Hematopoietic multipotent progenitor cell treated with erythropoietin and hydrocortisone succinate and interleukin-3 and kit ligand, for 17 days (in vitro differentiated cells): Measurements from ENCODE around the gene CRHR1.

Experiments used
- DNase-seq: peaks from one replicate; pipeline ENCODE4 v3.0.0-alpha.2; 2015; ENCODE audit warnings: low spot score

Gene CRHR1

DNA sequence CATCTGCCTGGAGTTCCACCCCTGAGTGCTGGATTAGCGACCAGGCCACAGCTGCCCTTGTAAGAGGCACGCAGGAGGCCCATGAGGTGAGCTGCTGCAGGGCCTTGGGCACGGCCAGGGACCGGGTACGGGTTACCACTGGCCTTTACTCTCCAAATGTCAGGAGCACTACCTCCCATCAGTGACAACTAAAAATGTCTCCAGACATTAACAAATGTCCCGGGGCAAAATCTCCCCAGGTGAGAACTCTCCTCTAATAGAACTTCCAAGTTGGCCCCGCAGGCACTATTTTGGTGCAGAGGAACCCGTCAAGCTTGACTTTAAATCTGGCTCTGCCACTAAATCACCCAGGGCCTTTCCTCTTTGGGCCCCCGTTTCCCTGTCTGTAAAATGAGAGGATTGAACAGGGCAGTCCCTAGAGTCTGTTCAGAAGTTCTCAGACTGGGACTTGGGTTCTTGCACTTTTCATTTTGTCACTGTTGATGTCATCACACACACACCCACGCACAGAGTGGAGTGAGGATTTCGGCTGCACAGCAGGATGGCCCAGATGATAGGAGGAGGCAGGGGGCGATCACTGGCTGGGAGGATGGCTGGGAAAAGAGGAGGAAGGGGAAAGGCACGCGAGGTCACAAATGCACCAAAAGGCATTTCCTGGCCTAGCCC, 85.7 kb downstream of the CRHR1 start:
- DNase-seq = no peak

DNA sequence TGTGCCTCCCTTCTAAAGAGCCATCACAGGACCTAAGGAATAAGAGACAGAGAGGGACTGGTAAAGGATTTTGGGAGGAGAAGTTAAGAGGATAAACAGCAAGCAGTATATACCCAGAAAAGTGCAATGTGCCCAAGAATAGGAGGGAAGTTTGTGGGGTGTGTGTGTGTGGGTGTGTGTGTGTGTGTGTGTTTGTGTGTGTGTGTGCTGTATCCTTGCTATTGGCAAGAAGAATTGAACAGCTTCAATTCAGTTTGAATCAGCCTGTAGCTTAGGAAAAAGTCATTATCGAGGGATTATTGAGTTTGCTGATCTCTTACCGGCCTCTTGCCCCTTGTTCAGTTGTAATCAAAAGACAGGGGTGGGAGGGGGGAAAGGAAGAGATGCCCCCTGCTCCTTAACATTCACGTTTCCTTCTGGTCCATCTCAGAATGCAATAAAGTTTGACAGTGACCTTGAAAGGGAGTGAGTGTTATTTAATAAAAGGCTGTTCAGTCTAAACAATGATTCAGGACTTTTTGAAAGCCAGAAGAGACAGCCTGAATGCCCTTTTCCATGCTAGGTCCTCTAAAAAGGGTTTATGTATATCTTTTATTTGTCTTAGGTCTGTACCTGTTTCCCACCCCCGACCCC, 86.3 kb downstream of the CRHR1 start:
- DNase-seq = no peak

DNA sequence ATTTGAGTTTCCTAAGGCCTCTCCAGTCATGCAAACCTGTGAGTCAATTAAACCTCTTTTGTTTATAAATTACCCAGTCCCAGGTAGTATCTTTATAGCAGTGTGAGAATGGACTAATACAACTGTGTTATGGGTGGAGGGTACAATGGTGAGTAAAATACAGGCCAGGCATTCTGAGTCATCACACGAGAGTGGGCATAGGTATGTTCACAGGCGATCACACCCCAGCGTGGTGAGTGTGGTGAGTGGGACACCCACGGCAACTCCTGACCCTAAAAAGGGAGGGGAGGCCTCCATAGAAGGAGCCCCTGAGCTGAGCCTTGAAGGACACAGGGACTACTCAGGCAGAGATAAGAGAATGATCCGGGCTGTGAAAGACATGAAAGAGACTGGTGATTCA, 87.6 kb downstream of the CRHR1 start:
- no peak for DNase-seq

DNA sequence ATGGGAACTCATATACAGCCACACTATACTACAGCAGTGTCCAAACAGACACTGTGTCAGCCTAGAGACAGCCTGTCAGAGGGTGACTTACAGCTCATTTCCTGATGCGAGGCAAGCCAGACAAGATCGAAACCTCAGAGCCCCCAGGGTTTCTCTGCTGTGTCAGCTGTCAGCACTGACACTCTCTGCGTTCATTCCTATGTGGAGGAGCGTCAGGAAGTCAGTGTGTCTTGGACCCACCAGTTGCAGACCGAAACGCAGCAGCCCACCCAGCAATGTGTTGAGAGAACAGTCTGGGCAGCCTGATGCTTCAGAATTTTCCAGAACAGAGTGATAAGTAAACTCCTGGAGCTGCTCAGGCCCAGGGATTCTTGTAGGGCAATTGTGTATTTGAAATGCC, 89.6 kb downstream of the CRHR1 start:
- DNase-seq = no peak

DNA sequence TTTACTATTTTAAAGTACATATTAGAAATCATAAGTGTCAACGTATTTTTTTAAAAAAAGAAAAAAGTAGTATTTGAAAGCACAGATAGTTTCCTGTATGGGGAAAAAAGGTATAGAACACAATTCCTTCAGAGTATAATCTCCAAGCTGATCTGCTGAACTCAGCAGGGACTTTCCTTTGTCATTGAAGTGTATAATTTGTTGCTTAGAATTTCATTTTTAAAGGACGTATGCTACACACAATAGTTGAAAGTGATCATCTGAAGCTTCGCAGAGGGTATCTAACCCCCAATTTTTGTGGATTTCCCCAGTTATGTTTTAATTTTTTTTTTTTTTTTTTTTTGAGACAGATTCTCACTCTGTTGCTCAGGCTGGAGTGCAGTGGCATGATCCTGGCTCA, 90.0 kb downstream of the CRHR1 start:
- no peak for DNase-seq

DNA sequence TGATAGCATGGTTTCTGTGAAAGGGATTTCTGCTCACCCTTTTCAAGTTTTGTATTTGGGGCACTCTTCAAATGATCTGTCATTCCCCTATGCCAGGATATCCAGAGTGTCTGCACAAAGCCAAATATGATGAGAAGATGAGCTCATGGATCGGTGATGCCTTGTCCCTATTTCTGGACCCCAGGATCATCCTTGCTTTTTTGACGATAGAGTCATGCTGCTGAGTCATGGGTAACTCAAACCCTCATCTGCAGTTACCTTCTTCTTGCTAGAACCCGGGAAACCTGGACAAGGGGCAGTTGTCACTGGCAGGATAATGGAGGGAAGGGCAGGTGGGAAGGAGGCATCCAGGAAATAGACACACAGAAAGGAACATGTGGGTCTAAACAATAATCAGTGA, 92.4 kb downstream of the CRHR1 start:
- no peak for DNase-seq

DNA sequence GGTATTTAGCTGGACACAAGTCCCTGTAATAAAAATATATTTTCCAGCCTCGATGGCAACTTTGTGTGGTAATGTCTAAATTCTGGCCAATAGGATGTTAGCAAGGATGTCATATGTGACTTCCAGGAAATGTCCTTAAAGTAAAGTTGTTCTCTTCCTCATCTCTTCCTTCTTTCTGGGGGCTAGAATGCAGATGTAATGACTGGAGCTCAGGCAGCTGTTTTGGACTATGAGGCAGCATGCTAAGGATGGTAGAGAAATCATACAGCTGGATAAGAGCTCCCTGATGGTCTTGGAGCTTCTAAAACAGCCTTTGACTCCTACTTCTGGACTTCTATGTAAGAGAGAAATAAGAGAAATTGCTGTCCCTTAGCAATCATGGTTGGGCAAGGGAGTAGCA, 93.3 kb downstream of the CRHR1 start:
- no peak for DNase-seq

DNA sequence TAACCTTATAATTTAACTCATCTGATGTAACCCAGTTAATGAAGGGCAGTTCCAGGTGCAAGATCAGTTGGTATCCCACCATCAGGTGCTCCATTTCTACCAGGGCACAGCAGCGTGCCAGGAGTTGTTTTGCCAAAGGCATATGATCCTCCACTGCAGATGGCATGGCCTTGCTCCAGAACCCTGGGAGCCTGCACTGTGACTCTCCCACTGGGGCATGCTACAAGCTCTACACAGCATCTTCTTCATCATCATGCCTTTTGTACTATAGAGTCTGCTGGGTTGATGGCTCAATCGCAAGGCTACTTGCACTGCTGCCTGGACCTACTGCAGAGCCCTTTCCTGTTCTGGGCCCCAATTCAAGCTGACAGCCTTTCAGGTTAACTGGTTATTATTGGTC, 98.9 kb downstream of the CRHR1 start:
- DNase-seq = no peak
